ENCODE measurements around the gene SCYL1.
A peak's percentile ranks its signal among the peaks of the same experiment; 100 is the strongest.

The SCYL1 gene

DNA sequence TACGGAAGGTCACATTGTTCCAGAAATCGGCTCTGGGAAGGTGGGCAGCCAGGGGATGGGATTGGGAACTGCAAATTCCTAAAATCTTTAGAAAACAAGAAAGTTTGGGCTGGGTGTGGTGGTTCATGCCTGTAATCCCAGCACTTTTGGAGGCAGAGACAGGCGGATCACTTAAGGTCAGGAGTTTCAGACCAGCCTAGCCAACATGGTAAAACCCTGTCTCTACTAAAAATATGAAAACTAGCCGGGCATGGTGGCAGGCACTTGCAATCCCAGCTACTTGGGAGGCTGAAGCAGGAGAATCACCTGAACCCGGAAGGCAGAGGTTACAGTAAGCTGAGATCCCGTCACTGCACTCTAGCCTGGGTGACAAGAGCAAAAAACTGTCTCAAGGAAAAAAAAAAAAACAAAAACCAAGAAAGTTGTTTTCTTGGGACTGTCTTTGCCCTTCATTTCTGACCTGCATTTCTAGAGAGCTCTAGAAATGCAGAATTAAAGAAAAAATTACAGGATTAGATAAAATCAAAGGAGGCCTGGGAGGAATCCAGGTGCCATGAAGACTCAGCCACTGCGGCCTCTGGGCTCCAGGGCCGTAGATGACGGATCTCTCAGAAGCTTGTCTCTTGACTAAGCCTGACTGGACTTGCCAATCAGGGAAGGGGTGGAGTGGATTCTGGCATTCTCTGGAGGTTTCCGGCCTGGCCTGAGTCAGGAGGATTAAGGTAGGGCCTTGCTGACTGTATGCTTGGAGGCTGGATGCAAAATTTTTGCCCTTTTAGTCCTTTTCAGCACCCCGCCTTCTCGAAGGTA lies 31.3 kb upstream of the SCYL1 start:
- no peak for DNase-seq (ENCODE audit: low spot score)

DNA sequence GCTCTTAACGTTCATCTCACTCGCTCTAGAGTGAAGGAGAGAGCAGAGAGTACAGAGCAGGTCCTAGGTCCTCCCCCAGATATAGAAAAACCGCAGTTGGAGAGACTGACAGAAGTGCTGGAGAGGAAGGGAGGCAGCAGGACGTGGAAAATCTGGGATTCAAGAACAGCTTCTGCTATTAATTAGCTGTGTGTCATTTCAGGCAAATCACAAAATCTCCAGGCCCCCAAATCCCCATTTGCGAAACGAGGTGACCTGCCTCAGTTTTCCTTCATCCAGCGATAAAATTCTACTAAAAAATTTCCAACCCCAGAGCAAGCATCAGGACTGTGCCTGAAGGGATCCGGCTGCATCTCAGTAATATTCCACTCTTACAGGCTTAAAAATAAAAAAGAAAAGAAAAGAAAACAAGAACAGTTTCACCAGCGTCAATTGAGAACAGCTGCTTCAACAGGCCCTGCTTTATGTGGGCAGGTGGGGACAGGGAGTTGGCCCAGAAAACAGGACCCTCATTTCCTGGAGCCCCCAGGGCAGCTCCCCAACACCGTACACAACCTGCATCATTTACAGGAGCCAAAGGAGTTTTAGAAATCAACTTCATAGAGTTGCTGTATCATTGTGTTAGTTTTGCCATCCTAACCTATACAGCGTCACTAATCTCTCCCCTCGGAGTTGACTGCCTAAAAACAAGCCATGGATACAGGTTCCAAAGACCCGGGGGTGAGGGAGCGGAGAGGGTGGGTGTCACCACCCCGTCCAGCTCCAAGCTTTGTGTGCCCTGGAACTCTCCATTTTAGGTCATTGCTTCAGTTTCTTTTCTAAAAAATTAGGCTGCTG lies 28.4 kb upstream of the SCYL1 start:
- peak; percentile 69 for DNase-seq (ENCODE audit: low spot score)

DNA sequence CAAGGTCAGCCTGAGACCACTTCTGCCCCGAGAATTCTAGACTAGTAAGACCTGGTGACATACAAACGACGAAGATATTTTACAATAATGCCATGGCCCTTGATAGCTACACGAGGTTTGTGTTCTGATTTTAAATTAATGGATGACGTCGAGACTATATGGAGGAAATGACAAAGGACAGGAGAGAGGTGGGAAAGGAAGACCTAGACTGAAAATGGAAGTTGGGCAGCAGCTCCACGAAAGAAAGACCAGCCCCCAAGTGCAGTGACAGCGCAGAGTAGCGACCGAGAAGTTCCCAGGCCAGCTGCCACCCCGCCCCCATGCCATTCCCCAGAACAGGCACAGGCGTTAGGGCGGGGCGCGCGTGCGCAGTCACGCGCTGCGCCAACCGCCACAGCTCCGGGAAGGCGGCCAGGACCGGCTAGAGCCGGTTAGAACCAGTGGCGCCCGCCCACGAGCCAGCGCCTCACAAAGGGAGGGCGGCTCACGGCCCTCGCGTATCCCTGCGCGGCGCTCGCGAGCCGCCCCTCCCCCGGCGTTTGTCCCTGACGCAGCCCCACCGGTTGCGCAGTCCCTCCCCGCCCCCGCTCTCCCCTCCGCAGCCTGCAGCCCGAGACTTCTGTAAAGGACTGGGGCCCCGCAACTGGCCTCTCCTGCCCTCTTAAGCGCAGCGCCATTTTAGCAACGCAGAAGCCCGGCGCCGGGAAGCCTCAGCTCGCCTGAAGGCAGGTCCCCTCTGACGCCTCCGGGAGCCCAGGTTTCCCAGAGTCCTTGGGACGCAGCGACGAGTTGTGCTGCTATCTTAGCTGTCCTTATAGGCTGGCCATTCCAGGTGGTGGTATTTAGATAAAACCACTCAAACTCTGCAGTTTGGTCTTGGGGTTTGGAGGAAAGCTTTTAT lies 27.5 kb upstream of the SCYL1 start:
- DNase-seq (ENCODE audit: low spot score): peak; percentile 99

DNA sequence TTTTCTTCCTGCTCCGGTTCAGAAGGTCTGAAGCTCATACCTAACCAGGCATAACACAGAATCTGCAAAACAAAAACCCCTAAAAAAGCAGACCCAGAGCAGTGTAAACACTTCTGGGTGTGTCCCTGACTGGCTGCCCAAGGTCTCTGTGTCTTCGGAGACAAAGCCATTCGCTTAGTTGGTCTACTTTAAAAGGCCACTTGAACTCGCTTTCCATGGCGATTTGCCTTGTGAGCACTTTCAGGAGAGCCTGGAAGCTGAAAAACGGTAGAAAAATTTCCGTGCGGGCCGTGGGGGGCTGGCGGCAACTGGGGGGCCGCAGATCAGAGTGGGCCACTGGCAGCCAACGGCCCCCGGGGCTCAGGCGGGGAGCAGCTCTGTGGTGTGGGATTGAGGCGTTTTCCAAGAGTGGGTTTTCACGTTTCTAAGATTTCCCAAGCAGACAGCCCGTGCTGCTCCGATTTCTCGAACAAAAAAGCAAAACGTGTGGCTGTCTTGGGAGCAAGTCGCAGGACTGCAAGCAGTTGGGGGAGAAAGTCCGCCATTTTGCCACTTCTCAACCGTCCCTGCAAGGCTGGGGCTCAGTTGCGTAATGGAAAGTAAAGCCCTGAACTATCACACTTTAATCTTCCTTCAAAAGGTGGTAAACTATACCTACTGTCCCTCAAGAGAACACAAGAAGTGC lies 26.7 kb upstream of the SCYL1 start:
- peak; percentile 83 for DNase-seq (ENCODE audit: low spot score)

DNA sequence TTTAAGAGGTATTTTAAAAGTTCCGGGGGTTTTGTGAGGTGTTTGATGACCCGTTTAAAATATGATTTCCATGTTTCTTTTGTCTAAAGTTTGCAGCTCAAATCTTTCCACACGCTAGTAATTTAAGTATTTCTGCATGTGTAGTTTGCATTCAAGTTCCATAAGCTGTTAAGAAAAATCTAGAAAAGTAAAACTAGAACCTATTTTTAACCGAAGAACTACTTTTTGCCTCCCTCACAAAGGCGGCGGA lies 26.2 kb upstream of the SCYL1 start:
- no peak for DNase-seq (ENCODE audit: low spot score)

DNA sequence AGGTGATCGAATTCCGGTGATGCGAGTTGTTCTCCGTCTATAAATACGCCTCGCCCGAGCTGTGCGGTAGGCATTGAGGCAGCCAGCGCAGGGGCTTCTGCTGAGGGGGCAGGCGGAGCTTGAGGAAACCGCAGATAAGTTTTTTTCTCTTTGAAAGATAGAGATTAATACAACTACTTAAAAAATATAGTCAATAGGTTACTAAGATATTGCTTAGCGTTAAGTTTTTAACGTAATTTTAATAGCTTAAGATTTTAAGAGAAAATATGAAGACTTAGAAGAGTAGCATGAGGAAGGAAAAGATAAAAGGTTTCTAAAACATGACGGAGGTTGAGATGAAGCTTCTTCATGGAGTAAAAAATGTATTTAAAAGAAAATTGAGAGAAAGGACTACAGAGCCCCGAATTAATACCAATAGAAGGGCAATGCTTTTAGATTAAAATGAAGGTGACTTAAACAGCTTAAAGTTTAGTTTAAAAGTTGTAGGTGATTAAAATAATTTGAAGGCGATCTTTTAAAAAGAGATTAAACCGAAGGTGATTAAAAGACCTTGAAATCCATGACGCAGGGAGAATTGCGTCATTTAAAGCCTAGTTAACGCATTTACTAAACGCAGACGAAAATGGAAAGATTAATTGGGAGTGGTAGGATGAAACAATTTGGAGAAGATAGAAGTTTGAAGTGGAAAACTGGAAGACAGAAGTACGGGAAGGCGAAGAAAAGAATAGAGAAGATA lies 25.7 kb upstream of the SCYL1 start, which contains the start of gene MALAT1:
Gene MALAT1 (plus strand): TSS at position 69 of the 736 bp plus-strand sequence.
- peak; percentile 97 for DNase-seq (ENCODE audit: low spot score)

DNA sequence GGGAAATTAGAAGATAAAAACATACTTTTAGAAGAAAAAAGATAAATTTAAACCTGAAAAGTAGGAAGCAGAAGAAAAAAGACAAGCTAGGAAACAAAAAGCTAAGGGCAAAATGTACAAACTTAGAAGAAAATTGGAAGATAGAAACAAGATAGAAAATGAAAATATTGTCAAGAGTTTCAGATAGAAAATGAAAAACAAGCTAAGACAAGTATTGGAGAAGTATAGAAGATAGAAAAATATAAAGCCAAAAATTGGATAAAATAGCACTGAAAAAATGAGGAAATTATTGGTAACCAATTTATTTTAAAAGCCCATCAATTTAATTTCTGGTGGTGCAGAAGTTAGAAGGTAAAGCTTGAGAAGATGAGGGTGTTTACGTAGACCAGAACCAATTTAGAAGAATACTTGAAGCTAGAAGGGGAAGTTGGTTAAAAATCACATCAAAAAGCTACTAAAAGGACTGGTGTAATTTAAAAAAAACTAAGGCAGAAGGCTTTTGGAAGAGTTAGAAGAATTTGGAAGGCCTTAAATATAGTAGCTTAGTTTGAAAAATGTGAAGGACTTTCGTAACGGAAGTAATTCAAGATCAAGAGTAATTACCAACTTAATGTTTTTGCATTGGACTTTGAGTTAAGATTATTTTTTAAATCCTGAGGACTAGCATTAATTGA lies 25.0 kb upstream of the SCYL1 start:
- peak; percentile 63 for DNase-seq (ENCODE audit: low spot score)

DNA sequence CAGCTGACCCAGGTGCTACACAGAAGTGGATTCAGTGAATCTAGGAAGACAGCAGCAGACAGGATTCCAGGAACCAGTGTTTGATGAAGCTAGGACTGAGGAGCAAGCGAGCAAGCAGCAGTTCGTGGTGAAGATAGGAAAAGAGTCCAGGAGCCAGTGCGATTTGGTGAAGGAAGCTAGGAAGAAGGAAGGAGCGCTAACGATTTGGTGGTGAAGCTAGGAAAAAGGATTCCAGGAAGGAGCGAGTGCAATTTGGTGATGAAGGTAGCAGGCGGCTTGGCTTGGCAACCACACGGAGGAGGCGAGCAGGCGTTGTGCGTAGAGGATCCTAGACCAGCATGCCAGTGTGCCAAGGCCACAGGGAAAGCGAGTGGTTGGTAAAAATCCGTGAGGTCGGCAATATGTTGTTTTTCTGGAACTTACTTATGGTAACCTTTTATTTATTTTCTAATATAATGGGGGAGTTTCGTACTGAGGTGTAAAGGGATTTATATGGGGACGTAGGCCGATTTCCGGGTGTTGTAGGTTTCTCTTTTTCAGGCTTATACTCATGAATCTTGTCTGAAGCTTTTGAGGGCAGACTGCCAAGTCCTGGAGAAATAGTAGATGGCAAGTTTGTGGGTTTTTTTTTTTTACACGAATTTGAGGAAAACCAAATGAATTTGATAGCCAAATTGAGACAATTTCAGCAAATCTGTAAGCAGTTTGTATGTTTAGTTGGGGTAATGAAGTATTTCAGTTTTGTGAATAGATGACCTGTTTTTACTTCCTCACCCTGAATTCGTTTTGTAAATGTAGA lies 24.3 kb upstream of the SCYL1 start:
- DNase-seq (ENCODE audit: low spot score): peak; percentile 76

DNA sequence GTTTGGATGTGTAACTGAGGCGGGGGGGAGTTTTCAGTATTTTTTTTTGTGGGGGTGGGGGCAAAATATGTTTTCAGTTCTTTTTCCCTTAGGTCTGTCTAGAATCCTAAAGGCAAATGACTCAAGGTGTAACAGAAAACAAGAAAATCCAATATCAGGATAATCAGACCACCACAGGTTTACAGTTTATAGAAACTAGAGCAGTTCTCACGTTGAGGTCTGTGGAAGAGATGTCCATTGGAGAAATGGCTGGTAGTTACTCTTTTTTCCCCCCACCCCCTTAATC lies 23.8 kb upstream of the SCYL1 start:
- DNase-seq (ENCODE audit: low spot score): no peak

DNA sequence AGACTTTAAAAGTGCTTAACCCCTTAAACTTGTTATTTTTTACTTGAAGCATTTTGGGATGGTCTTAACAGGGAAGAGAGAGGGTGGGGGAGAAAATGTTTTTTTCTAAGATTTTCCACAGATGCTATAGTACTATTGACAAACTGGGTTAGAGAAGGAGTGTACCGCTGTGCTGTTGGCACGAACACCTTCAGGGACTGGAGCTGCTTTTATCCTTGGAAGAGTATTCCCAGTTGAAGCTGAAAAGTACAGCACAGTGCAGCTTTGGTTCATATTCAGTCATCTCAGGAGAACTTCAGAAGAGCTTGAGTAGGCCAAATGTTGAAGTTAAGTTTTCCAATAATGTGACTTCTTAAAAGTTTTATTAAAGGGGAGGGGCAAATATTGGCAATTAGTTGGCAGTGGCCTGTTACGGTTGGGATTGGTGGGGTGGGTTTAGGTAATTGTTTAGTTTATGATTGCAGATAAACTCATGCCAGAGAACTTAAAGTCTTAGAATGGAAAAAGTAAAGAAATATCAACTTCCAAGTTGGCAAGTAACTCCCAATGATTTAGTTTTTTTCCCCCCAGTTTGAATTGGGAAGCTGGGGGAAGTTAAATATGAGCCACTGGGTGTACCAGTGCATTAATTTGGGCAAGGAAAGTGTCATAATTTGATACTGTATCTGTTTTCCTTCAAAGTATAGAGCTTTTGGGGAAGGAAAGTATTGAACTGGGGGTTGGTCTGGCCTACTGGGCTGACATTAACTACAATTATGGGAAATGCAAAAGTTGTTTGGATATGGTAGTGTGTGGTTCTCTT lies 23.2 kb upstream of the SCYL1 start:
- DNase-seq (ENCODE audit: low spot score): peak; percentile 53

DNA sequence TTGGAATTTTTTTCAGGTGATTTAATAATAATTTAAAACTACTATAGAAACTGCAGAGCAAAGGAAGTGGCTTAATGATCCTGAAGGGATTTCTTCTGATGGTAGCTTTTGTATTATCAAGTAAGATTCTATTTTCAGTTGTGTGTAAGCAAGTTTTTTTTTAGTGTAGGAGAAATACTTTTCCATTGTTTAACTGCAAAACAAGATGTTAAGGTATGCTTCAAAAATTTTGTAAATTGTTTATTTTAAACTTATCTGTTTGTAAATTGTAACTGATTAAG lies 22.7 kb upstream of the SCYL1 start:
- no peak for DNase-seq (ENCODE audit: low spot score)

DNA sequence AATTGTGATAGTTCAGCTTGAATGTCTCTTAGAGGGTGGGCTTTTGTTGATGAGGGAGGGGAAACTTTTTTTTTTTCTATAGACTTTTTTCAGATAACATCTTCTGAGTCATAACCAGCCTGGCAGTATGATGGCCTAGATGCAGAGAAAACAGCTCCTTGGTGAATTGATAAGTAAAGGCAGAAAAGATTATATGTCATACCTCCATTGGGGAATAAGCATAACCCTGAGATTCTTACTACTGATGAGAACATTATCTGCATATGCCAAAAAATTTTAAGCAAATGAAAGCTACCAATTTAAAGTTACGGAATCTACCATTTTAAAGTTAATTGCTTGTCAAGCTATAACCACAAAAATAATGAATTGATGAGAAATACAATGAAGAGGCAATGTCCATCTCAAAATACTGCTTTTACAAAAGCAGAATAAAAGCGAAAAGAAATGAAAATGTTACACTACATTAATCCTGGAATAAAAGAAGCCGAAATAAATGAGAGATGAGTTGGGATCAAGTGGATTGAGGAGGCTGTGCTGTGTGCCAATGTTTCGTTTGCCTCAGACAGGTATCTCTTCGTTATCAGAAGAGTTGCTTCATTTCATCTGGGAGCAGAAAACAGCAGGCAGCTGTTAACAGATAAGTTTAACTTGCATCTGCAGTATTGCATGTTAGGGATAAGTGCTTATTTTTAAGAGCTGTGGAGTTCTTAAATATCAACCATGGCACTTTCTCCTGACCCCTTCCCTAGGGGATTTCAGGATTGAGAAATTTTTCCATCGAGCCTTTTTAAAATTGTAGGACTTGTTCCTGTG lies 22.1 kb upstream of the SCYL1 start:
- peak; percentile 65 for DNase-seq (ENCODE audit: low spot score)

DNA sequence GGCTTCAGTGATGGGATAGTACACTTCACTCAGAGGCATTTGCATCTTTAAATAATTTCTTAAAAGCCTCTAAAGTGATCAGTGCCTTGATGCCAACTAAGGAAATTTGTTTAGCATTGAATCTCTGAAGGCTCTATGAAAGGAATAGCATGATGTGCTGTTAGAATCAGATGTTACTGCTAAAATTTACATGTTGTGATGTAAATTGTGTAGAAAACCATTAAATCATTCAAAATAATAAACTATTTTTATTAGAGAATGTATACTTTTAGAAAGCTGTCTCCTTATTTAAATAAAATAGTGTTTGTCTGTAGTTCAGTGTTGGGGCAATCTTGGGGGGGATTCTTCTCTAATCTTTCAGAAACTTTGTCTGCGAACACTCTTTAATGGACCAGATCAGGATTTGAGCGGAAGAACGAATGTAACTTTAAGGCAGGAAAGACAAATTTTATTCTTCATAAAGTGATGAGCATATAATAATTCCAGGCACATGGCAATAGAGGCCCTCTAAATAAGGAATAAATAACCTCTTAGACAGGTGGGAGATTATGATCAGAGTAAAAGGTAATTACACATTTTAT lies 21.4 kb upstream of the SCYL1 start:
- DNase-seq (ENCODE audit: low spot score): no peak

DNA sequence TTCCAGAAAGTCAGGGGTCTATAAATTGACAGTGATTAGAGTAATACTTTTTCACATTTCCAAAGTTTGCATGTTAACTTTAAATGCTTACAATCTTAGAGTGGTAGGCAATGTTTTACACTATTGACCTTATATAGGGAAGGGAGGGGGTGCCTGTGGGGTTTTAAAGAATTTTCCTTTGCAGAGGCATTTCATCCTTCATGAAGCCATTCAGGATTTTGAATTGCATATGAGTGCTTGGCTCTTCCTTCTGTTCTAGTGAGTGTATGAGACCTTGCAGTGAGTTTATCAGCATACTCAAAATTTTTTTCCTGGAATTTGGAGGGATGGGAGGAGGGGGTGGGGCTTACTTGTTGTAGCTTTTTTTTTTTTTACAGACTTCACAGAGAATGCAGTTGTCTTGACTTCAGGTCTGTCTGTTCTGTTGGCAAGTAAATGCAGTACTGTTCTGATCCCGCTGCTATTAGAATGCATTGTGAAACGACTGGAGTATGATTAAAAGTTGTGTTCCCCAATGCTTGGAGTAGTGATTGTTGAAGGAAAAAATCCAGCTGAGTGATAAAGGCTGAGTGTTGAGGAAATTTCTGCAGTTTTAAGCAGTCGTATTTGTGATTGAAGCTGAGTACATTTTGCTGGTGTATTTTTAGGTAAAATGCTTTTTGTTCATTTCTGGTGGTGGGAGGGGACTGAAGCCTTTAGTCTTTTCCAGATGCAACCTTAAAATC lies 20.8 kb upstream of the SCYL1 start:
- DNase-seq (ENCODE audit: low spot score): peak; percentile 60

DNA sequence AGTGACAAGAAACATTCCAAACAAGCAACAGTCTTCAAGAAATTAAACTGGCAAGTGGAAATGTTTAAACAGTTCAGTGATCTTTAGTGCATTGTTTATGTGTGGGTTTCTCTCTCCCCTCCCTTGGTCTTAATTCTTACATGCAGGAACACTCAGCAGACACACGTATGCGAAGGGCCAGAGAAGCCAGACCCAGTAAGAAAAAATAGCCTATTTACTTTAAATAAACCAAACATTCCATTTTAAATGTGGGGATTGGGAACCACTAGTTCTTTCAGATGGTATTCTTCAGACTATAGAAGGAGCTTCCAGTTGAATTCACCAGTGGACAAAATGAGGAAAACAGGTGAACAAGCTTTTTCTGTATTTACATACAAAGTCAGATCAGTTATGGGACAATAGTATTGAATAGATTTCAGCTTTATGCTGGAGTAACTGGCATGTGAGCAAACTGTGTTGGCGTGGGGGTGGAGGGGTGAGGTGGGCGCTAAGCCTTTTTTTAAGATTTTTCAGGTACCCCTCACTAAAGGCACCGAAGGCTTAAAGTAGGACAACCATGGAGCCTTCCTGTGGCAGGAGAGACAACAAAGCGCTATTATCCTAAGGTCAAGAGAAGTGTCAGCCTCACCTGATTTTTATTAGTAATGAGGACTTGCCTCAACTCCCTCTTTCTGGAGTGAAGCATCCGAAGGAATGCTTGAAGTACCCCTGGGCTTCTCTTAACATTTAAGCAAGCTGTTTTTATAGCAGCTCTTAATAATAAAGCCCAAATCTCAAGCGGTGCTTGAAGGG lies 20.0 kb upstream of the SCYL1 start:
- peak; percentile 40 for DNase-seq (ENCODE audit: low spot score)

DNA sequence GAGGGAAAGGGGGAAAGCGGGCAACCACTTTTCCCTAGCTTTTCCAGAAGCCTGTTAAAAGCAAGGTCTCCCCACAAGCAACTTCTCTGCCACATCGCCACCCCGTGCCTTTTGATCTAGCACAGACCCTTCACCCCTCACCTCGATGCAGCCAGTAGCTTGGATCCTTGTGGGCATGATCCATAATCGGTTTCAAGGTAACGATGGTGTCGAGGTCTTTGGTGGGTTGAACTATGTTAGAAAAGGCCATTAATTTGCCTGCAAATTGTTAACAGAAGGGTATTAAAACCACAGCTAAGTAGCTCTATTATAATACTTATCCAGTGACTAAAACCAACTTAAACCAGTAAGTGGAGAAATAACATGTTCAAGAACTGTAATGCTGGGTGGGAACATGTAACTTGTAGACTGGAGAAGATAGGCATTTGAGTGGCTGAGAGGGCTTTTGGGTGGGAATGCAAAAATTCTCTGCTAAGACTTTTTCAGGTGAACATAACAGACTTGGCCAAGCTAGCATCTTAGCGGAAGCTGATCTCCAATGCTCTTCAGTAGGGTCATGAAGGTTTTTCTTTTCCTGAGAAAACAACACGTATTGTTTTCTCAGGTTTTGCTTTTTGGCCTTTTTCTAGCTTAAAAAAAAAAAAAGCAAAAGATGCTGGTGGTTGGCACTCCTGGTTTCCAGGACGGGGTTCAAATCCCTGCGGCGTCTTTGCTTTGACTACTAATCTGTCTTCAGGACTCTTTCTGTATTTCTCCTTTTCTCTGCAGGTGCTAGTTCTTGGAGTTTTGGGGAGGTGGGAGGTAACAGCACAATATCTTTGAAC lies 19.2 kb upstream of the SCYL1 start:
- peak; percentile 43 for DNase-seq (ENCODE audit: low spot score)
